GM18861 (cell line): ENCODE results near the gene KDM4B.

ENCODE experiments used
- ATAC-seq: cut with Tn5 transposase; IDR thresholded peaks from one replicate; pipeline ENCODE4 v1.9.1; 2021; ENCODE audit not compliant: unreplicated experiment

Gene KDM4B

DNA sequence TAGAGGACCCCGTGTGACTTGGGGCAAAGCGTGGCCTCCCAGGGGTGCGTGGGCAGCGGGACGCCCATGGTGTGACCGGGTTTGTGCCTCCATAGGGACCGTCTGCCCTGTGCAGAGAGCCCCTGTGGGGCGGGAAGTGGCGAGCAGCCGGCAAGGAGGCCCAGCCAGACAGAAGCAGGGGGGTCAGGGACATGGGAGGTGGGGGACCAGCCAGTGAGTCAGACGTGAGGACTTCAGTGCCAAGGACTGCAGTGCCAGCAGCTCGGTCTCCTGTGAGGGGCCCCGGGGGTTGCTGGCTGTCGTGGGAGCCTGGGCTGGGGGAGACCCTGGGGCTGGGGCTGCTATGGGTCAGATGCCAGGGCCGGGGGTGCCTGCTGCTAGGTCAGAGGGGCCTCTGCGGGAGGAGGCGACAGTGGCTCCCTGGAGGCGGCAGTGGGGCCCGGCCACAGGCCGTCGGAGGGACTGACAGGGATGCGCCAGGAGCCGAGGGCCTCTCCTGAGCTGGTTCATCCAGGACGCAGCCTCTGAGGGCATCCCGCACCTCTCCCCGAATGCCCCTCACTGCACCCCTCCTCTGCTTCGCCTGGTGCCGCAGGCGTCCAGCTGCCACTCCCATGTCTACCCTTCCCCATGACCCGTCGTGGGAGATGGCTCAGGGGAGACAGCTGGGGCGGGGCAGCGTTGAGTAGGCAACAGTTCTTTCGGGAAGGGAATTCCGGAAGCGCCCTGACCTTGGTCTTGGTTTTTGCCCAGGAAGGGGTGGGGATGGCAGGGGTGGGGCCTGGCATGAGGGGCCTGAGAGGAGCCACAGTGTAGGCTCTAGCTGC is 80.0 kb downstream of the KDM4B start:
- no peak for ATAC-seq

DNA sequence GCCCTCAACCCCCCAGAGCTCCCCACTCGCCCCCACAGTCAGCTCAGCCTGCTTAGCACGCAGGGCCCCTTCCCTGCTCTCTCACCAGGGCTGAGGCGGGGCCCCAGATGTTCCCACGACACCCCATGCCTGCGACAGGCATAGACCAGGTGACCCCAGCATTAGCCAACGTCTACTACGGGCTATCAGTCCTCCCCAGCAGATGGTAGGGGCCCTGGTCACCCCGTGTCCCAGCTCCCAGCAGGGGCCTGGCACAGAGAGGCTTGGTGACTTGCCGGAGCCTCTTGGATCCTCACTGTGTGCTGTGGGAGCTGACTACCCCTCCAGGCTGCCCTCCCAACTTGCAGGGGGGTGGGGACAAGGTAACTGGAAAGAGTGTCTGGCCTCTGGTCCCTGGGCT is 80.6 kb downstream of the KDM4B start:
- ATAC-seq = no peak

DNA sequence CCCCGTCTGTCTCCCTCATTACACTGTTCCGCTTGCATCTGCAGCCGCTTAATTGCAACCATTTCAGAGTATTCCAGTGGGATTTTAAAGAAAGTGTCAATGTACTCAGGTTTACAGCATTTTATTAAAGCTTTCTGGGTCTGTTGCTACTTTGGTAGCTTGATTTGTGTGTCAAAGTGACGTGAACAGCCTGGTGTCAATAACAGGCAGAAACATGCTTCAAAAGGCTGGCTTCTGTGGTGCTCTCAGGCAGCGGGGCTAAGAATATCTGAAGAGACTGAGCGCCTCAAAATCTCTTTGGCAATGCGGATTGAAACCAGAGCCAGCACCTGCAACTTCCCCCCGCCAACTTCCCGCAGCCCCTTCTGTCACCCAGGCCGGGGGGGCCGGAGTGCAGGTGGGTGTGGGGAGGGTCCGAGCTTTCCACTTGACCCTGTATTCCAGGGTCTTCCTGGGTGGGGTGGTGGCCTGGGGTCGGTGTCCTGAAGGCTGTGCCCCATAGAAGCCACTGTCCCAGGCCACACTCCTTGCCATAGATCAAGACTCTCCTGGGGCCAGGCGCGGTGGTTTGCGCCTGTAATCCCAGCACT is 81.2 kb downstream of the KDM4B start:
- ATAC-seq = no peak

DNA sequence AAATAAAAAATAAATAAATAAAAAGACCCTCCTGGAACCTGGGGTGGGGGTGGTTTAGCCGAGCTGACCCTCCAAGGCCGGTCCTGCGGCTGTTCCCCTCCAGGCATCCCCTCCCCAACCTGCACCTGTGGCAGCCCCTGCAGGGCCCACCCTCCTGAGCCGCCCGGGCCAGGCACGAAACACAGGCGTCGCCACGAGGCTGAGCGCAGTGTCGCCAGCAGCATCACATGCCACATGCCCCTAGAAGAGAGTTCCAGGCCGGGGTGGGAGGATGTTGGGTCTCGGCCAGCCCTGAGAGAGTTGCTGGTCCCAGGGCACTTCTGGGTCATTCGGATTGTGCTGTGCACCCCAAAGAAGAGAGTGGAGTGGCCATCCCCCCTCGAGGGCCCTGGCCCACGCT is 82.0 kb downstream of the KDM4B start:
- no peak for ATAC-seq

DNA sequence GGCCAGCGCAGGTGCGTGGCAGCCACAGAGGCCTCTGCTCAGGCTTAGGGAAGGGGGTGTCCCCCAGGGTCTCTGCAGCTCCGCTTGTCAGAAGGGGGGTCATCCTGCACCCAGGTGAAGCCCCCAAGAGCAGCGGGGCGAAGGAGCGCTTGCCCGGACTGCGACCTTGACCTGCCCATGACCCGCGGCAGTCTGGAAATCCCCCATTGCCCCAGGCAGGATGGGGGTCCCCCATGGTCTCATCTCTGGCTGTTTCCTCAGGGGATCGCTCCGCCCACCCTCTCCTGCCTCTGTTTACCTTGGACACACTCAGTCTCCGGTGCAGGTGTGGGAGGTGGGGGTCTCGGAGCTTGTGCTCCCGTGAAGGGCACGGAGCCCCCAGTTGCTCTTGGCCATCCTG is 82.7 kb downstream of the KDM4B start:
- no peak for ATAC-seq

DNA sequence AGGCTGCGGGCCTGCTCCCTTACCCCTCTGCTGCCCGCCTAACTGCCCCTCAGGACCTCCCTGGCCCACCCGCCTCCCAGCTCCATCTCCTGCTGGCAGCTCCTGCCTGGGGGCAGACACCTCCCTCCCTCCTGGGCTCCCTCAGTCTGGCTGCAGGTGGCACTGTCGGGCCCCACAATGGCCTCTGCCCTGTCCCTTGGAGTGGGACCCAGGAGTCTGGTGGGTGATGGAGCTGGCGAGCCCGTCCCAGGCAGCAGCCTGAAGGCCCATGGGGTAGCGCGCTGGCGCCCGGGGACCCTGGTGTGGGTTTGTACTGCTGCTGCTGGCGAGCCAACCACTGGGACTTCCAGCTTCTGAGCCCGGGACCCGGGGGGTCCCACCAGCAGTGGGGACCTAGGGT is 83.6 kb downstream of the KDM4B start:
- ATAC-seq = no peak

DNA sequence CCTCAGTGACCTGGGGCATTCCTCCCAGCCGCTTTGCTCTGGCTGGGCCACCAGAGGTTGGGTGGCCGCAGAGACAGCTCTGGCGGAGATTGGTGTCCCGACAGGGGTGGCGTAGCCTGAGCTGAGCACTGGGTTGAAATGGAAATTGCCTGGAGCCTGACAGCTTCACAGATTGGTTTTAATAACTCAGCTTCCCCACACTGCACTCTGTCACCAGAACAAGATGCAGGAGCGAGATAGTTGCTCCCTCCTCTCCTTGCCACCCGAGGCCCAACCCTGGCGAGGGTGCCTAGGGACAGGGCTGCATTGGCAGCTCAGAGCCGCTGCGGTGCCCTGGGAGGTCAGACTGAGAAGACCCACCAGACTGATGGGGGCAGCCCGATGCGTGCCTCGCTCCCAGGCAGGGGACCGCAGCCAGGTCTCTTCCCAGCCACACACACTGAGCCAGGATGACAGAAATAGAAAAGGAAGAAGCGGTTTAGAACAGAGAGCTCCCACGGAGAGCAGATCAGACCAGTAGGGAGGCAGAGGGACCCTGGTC is 84.1 kb downstream of the KDM4B start:
- ATAC-seq = no peak

DNA sequence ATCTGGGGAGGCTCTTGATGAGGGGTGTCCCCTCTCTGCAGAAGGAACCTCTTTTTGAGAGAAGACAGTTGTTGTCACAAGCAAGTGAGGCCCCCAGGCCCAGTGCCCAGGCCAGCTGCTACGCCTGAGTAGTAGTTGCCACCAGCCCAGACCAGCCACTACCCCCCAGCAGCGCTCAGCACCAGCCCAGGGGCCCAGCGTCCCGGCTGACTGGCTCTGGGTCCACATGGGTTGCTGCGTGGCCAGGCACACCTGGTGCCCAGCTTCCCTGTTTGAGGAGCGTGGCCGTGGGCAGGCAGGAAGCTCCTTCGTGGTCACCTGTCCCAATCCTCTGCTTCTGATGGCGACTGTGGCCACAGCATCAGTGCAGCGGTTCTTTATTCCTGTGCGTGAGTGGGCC is 84.7 kb downstream of the KDM4B start:
- no peak for ATAC-seq

DNA sequence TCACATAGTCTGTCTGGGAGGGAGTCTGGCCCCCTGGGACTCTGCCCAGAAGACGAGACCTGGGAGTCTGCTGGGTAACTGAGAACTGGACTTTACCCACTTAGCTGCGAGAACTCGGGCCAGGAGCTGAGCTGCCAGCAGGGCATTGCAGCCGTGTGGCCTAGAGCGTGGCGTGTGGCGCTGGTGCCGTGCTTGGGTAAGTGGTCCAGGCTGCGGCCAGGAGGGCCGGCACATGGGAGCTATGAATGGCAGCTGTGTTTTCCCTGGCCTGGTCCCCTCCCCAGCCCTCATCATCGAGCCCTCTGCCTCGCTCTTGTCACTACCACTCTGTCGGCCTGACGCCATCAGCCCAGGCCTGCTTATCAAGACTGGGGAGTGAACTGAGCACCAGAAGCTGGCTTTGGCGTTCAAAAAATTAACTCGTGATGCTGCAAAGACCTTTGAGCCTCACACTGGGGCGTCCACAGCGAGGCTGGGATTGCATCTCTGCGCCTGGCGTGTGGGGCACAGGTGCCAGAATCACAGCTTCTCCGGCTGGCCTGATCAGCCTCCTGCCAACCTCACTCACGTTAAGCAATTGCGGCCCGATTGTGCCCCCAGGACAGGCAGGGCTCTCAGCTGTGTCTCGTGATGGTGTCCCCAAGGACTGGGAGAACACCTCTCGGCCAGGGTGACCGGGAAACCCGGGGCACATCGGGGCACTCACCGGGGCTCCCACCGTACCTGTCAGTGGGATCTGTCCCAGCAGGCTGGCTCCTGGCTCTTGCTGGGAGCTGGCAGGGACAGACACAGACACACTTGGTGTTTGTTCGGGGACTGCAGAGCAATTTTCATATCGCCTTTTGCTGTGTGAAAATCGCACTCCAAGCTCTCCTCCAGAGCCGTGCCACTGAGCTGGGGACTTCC is 85.9 kb downstream of the KDM4B start:
- no peak for ATAC-seq

DNA sequence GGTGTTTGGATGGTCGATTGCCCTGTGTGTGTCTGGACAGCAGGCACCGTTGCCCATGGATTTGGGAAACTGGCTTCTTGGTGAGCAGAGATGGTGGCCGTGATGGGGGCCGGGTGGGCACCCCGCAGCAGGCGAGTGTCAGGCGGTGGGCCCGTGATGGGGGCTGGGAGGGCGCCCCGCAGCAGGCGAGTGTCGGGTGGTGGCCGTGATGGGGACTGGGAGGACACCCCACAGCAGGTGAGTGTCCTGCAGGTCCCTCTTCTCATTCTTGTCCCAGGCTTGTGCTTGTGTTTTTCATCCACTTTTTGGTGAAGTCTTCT is 86.5 kb downstream of the KDM4B start:
- no peak for ATAC-seq

DNA sequence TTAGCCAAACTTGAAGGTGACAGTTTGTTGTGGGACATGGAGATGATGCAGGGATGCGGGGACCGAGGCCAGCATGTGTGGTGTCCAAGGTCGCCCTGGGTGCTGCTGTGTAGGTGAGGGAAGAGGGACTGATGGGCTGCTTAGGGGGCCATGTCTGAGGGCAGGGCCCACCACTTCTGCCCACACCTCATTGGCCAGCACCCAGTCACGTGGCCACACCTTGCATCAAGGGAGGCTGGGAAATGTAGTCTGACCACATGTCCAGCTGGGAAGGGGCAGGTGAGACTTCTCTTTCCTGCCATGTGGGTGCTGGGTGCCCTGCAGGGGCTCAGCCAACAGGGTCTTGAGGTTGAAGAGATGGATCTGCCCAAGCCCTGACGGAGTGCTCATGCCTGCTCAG is 88.9 kb downstream of the KDM4B start:
- no peak for ATAC-seq

DNA sequence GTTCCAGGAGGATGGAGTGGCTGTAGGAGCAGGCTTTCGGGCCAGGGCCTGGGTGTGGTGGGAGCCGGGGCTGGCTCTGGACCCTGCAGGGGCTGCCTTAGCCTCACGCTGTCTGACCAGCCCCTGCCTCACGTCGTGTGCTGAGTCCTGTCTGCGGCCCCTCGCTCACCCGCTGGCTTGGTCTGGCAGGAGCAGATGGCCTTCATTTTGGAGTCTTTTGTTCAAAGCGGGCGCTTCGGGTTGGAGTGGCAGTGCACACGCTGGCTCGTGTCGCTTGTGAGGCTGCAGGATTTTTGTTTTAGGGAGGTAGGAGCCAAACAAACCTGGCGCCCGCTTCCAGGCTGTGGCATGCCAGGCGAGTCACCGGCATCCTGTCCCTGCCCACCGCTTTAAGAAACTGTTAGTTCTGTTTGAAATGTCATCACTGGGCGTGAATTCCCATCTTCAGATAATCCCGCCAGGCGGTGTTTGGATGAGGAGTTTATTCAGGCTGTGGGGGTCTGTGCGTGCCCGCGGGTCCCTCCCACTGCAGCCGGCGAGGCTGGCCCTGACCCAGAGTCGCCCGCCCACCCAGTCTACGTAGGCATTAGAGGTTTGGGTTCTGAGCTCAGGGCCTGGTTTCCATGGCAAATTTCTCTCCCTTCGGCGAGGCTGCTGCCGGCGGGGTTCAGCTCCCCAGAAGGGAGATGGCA is 89.8 kb downstream of the KDM4B start:
- ATAC-seq = no peak

DNA sequence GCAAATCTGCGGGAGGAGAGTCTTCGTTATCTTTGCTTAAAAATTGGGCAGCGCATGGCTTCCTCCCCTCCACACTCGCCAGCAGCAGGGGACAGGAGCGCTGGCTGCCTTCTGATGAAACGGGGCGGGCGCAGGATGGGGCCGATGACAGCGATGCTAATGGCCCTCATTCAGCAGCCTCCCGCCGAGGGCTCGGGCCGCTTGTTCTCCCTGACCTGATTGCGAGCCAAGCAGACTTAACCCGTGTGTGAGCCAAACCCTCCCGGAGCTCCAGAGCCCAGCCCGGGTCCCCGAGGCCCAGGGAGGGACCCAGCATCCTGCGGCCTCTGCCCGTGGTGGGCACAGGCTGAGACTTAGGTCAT is 90.3 kb downstream of the KDM4B start:
- no peak for ATAC-seq

DNA sequence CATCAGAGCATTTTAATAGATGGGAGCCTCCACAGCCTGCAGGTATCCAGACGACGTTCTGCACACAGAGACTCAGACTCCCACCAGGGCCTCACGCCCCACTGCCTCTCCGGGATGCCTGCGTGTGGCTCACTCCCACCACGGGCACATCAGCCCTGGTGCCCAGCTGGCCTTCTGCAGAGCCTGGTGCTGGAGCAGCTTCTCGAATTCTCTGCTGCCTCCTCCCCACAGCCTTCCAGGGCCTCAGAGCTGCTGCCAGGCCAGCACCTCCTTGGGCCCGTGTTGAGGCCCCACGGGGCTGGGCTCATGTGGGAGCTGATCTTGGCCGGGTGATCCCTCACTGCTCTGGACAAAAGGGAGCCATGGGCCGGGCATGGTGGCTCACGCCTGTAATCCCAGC is 90.9 kb downstream of the KDM4B start:
- no peak for ATAC-seq

DNA sequence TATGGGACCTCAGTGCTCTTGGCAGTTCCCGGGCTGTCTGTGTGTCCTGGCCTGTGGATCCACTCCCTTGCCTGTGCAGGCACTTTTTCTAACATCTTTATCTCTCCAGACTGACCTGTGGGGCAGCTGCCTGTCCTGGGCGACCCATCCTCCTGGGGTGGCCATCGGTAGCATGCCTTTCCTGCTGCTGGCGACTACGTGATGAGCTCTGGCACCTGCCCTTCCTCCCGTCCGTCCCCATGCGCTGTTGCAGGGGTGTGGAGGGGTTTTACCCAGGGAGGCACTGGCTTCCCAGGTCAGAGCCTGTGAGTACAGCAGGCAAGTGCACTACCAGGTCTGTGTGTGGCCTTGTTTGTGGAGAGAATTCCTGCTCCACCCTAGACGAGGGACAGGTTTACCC is 93.3 kb downstream of the KDM4B start:
- no peak for ATAC-seq

DNA sequence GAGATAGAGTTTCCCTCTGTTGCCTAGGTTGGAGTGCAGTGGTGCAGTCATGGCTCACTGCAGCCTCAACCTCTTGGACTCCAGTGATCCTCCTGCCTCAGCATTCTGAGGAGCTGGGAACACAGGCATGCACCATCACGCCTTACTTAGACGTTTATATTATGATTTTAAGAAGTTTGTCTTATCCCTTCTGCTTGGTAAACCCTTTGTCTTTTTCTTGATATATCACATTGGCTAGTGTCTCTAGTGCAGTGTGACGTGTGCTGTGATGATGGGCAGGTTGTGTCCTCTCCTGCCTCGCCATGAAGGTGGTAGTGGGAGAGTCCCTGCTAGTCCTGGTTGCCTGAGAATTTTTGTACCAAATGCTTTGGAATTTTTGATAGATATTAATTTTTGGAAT is 93.9 kb downstream of the KDM4B start:
- no peak for ATAC-seq

DNA sequence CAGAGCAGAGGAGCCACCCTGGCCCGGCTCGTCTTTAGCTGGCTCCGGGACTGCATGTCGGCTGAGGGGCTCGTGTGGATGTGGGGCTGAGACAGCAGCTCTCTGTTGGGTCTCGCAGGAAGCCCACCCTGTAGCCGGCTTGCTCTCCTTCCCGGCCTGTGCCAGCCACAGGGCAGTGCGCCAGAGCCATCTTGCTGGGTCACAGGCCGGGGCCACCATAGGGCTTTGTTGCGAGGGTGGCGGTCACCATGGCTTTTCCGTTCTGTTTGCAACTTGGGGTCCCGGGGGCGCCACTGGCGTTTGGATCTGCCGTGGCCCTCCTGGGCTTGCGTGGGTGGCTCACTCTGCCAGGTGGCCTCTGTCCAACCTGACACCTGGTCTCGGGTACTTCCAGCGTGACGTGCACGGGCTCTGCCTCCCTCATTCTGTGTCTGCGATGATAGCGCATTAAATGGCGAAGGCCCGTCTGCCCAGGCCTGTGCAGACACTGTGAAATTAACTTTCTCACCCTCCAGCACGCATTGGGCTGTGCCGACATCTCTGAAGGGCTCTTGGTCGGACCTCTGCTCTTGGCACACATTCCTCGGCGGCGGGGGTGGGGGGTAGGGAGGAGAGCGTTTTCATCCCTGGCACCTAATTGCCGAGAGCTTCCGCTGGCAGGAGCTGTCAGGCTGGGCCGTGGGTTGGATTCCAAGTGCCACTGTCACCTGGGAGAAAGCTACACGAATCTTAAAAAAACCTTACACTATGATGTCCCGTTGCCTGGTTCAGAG is 95.1 kb downstream of the KDM4B start:
- ATAC-seq = no peak

DNA sequence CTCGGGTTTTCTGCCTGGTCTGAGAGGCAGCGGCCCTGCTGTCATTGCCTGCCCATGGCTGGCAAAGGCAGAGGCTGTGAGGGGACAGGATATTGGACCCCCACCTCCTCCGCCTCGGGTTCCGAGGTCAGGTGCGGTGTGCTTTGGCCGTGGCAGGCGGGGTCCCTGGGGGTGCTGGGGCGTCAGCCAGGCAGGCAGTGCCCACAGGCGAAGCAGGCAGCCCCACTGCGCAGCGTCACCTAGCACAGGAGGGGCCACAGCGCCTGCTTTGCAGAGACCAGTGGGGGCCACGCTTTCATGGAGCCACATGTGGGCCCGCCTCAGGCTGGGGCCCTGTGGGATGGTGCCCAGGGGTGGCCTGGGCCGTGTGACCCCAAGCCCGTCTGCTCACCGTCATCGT is 96.0 kb downstream of the KDM4B start:
- no peak for ATAC-seq

DNA sequence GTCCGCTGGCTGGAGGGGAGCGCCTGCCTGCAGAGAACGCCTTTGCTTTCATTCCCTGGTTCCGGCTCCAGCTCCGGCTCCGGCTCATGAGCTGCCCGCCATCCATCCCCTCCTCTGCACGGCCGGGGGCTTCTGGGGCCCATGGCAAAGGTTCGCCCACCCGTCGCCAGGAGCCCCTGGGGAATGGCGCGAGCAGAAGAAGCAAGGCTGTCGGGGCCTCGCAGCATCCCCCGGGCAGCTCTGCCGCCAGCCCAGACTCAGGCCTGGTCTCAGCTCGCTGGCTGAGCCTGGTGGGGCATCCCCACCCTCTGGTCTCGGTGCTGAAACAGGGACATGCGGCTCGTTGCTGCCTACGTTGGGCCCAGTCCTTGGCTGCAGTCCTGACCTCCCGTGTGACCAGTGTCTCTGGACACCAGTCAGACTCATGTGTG is 96.8 kb downstream of the KDM4B start:
- ATAC-seq = no peak

DNA sequence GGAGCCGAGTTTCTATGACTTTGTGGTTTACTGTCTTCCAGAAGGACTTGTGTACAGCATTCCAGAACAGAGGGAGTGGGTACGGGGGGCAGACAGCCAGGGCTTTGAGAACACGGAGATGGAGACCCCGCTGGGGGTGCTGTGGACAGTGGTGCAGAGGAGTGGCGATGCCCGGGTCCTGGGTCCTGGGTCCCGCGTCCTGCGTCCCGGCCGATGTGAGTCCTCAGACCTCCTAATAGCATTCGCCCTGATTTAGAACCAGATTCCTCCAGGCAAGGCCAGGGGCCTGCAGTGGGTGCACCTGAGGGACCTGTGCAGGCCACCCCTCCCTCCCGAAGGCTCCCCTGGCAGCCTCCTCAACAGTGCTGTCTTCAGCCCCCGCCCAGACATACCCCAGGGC is 97.9 kb downstream of the KDM4B start:
- no peak for ATAC-seq
